Activated CD4-positive, alpha-beta T cell treated with anti-CD3 and anti-CD28 coated beads, Interleukin-2, amount 10 ng/mL, durations not matched to agents 24 days and 14 days (primary cell): ENCODE data around the gene NRDC. TPM values are rescaled to one million over a fixed set of nuclear protein-coding genes. Genes with fewer than 3 reads are reported as not detected.
"Not testable (repeated sequence)": the region's sequence is repeated elsewhere in the genome, so short reads cannot be mapped to it uniquely, and the experiment has no call there.

Source experiments
- DNase-seq: peaks from one replicate; pipeline ENCODE4 v3.0.0; 2022
- H3K27ac Mint-ChIP-seq: one replicate; pipeline ENCODE4 v1.8.0; 2022; ENCODE audit warnings: mild to moderate bottlenecking, mixed read lengths
- H3K27me3 Mint-ChIP-seq: one replicate; pipeline ENCODE4 v1.8.0; 2022; ENCODE audit warnings: mixed read lengths
- H3K36me3 Mint-ChIP-seq: one replicate; pipeline ENCODE4 v1.8.0; 2022; ENCODE audit warnings: low read depth, mild to moderate bottlenecking, mixed read lengths
- H3K4me1 Mint-ChIP-seq: one replicate; pipeline ENCODE4 v1.8.0; 2021; ENCODE audit warnings: mixed read lengths
- H3K4me3 Mint-ChIP-seq: one replicate; pipeline ENCODE4 v1.8.0; 2022; ENCODE audit warnings: mild to moderate bottlenecking, moderate library complexity, mixed read lengths
- H3K9me3 Mint-ChIP-seq: one replicate; pipeline ENCODE4 v1.8.0; 2021; ENCODE audit warnings: mixed read lengths
- intact Hi-C: fragments of 100-400 bp; cut with micrococcal nuclease; formaldehyde crosslinking; loops from one replicate; pipeline ENCODE4 v1.15.1; 2023
- total RNA-seq: library from RNA; stranded (reverse); gene quantifications from 2 replicates; pipeline ENCODE4 v1.2.3, GENCODE V29; 2022

NRDC gene
- total RNA-seq, 1 donor from 2014 or later = 170 TPM

DNA sequence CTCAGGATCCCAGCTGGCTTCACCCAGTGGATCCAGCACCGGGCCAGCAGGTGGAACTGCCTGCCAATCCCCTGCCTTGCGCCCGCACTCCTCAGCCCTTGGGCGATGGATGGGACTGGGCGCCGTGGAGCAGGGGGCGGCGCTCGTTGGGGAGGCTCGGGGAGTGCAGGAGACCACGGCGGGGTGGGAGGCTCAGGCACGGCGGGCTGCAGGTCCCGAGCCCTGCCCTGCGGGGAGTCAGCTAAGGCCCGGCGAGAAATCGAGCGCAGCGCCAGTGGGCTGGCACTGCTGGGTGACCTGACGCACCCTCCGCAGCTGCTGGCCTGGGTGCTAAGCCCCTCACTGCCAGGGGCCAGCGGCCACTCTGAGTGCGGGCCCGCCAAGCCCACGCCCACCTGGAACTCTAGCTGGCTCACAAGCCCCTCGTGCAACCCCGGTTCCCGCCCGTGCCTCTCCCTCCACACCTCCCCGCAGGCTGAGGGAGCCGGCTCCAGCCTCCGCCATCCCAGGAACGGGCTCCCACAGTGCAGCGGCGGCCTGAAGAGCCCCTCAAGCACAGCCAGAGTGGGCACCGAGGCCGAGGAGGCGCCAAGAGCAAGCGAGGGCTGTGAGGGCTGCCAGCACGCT is 31.1 kb downstream of the NRDC start:
- Mint-ChIP-seq H3K36me3 (peaks cover 16% of the 10 kb centered on the region), H3K4me3 (no peak overlapping the region), H3K4me1 (peaks cover 25% of the 10 kb centered on the region), H3K27ac (no peak overlapping the region), H3K27me3 (no peaks in the 10 kb centered on the region), H3K9me3 (peaks cover 4% of the 10 kb centered on the region)
- no peak for DNase-seq
- intact Hi-C loops = no loop called here

DNA sequence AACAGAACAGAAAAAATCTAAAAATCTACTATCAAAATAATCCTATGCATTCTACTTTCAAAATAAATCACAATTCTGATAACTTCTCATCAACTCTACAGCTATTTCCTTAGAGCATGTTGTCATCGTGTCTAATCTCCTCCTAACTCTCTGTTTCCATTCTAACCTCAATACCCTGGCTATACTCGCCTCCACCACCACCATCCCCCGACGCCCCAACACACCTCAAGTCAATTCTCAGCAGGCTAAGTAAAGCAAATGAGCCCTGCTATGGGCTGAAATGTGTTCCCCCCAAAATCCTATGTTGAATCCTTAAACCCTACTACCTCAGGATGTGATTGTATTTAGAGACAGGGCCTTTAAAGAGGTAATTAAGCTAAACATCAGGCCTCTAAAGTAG is 34.6 kb downstream of the NRDC start:
- peaks cover 27% of the 10 kb centered on the region for H3K36me3 Mint-ChIP-seq
- intact Hi-C loops = loop anchor here (5.0 kb wide), 1 partner anchor 33 kb away; the partner anchor contains the start of gene NRDC
- peak overlapping the region; percentile 3 for H3K27ac Mint-ChIP-seq
- DNase-seq = no peak
- H3K27me3 Mint-ChIP-seq = no peaks in the 10 kb centered on the region
- peaks cover 4% of the 10 kb centered on the region for H3K9me3 Mint-ChIP-seq
- no peak overlapping the region for H3K4me3 Mint-ChIP-seq
- peaks cover 26% of the 10 kb centered on the region for H3K4me1 Mint-ChIP-seq

DNA sequence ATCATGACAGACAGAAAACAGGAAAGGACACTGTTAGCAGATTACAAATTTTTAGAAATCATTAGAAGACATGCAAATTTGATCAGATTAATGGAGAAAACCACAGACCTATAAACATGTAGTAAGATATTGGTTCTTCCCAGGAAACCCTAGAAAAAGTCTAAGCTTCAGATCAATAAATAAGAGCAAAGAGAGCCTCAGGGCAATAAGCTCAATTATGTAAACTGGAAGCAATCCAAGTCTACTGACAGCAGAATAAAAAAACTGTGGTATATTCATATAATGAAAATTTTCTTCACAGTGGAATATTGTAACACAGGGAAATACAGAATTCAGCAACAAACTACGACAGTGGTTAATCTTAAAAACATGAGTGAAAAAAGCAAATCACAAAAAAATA is 36.3 kb downstream of the NRDC start:
- intact Hi-C loops = loop anchor here (5.0 kb wide), 1 partner anchor 35 kb away; the partner anchor contains the start of gene NRDC
- Mint-ChIP-seq H3K36me3 (peaks cover 36% of the 10 kb centered on the region), H3K27ac (no peak overlapping the region)

DNA sequence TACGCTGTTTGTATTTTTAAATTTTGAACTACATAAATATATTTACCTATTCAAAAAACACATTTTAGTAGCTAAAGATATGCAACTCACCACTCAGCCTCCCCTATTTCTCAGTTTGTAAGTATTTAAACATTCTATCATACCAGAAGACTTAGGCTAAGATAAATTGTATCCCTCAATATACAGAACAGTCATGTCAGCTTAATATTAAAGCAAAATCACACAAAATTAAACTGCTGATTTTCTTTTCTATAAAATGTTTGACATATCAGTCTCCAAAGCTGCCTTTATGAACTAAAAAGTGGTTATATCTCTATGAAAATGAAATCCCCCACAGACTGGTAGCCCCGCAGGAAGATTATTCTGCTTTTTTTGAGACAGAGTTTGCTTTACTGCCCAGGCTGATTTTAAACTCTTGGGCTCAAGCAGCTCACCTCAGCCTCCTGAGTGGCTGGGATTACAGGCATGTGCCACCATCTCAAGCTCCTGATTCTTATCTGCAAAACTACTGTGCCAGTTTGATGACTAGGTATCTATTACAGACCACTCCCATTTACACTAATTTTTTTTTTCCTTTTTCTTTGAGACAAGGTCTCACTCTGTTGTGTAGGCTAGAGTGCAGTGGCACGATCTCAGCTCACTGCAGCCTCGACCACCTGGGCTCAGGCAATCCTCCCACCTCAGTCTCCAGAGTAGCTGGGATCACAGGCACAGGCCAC is 37.6 kb downstream of the NRDC start:
- DNase-seq = no peak
- Mint-ChIP-seq H3K27ac (no peak overlapping the region), H3K36me3 (peaks cover 32% of the 10 kb centered on the region), H3K4me3 (no peak overlapping the region), H3K4me1 (peaks cover 29% of the 10 kb centered on the region), H3K27me3 (no peaks in the 10 kb centered on the region), H3K9me3 (no peaks in the 10 kb centered on the region)
- intact Hi-C loops = loop anchor here (5.0 kb wide), 1 partner anchor 36 kb away; the partner anchor contains the start of gene NRDC

More for the DNA sequence above, 36.3 kb downstream of the NRDC start:
- no peak for DNase-seq
- H3K9me3 Mint-ChIP-seq = peaks cover 4% of the 10 kb centered on the region
- no peak overlapping the region for H3K4me3 Mint-ChIP-seq
- H3K4me1 Mint-ChIP-seq = peaks cover 29% of the 10 kb centered on the region
- H3K27me3 Mint-ChIP-seq = no peaks in the 10 kb centered on the region

DNA sequence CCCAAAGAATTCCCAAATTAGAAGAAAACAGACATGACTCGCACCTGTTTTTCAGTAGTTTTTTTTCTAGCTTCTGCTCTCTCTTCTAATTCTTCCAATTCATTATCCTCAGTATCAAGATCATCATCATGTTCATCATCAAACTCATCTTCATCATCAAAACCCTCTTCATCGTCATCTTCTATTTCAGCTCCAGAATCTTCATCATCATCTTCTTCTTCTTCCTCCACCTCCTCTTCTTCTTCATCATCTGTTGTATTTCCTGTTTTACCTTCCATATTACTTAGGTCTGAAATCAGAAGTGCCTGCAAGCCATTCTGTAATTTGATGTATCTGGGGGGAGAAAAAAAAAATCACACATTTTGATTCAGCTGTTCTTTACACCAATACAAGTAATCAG is 38.3 kb downstream of the NRDC start:
- Mint-ChIP-seq H3K27ac (no peak overlapping the region), H3K4me1 (peaks cover 27% of the 10 kb centered on the region), H3K4me3 (no peak overlapping the region), H3K36me3 (peaks cover 30% of the 10 kb centered on the region), H3K9me3 (no peaks in the 10 kb centered on the region), H3K27me3 (no peaks in the 10 kb centered on the region)
- intact Hi-C loops = loop anchor here (5.0 kb wide), 1 partner anchor 37 kb away; the partner anchor contains the start of gene NRDC
- no peak for DNase-seq

DNA sequence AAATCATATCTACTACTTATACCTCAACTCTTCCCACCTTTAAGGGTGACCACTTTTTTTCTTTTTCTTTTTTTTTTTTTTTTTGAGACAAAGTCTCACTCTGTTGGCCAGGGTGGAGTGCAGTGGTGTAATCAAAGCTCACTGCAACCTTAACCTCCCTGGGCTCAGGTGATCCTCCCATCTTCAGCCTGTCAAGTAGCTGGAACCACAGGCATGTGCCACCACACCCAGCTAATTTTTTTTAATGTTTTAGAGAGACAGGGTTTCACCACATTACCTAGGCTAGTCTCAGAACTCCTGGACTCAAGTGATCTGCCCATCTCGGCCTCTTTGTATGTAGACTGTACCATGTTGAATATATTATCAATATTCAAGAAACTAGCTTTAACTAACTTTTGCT is 39.4 kb downstream of the NRDC start:
- Mint-ChIP-seq H3K36me3 (peaks cover 32% of the 10 kb centered on the region), H3K27me3 (no peaks in the 10 kb centered on the region), H3K27ac (no peak overlapping the region), H3K4me3 (no peak overlapping the region), H3K9me3 (no peaks in the 10 kb centered on the region), H3K4me1 (peaks cover 21% of the 10 kb centered on the region)
- intact Hi-C loops = no loop called here
- DNase-seq = no peak

DNA sequence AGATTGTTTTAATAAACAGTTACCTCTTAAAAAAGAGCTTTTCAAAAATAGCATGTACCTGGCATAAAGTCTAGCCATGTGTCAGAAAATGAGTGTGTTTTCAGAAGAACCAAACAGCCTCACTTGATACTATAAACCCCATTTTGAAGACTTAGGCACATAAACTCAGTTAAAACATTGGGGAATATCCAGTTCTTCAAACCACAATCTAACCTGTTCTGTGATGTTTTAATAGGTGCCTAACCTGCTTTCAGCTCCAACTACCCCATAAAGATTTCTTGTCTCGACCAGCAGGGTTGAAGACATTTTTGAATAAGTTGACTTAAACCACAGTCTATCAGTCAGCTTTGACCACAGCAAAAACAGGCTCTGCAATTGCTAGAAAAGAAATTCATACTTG is 41.3 kb downstream of the NRDC start:
- no peak overlapping the region for H3K27ac Mint-ChIP-seq
- DNase-seq = no peak
- peaks cover 36% of the 10 kb centered on the region for H3K36me3 Mint-ChIP-seq
- H3K27me3 Mint-ChIP-seq = no peaks in the 10 kb centered on the region
- H3K9me3 Mint-ChIP-seq = no peaks in the 10 kb centered on the region
- H3K4me3 Mint-ChIP-seq = no peak overlapping the region
- intact Hi-C loops = no loop called here
- peaks cover 12% of the 10 kb centered on the region for H3K4me1 Mint-ChIP-seq

DNA sequence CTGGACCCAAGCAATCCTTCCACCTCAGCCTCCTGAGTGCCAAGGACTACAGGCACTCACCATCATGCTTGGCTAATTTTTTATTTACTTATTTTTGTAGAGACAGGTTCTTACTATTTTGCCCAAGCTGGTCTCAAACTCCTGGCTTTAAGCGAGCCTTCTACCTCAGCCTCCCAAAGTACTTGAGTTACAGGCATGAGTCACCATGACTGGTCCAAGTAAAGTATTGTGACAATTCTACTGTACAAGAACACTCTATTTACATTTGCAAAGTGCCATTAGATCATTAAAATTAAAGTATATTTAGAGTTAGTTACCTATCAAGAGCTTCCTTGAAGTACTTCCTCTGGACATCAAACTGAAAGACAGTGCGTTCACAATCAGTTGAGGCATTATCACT is 44.8 kb downstream of the NRDC start:
- no peaks in the 10 kb centered on the region for H3K27me3 Mint-ChIP-seq
- no peak overlapping the region for H3K27ac Mint-ChIP-seq
- H3K9me3 Mint-ChIP-seq = no peaks in the 10 kb centered on the region
- intact Hi-C loops = no loop called here
- H3K36me3 Mint-ChIP-seq = peaks cover 35% of the 10 kb centered on the region
- H3K4me1 Mint-ChIP-seq = peaks cover 4% of the 10 kb centered on the region
- no peak for DNase-seq
- no peak overlapping the region for H3K4me3 Mint-ChIP-seq

DNA sequence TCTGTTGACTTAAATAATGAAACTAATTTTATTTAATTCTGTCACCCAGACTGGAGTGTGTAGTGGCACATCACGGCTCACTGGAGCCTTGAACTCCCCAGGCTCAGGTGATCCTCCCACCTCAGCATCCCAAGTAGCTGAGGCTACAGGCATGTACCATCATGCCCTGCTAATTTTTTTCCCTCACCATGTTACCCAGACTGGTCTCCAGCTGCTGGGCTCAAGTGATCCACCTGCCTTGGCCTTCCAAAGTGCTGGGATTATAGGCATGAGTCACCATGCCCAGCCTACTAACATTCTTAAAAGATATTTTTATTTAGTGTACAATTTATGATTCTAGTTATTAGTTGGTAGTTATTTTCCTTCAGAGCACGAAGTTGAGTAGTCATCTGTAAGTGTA is 49.5 kb downstream of the NRDC start:
- H3K27me3 Mint-ChIP-seq = no peaks in the 10 kb centered on the region
- H3K36me3 Mint-ChIP-seq = peaks cover 18% of the 10 kb centered on the region

DNA sequence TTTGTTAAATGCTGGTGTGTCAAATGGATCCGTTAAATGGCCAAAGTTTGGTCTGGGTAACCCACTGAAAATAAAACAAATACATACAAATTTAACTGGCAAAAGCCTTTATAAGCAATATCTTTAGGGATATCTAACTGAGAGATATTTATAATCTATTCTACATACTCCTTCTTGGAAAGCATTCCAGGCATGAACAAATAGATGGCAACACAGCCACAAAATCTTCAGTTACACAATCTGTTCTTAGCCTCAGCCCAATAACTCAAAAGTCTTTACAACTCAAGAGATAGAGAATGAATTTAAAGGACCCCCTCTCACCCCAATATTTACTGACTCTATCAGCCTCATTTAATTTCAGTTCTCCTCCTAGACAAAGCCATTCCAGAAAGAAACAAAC is 58.7 kb downstream of the NRDC start:
- Mint-ChIP-seq H3K4me1 (peaks cover 4% of the 10 kb centered on the region), H3K27me3 (no peaks in the 10 kb centered on the region), H3K9me3 (no peaks in the 10 kb centered on the region), H3K36me3 (peaks cover 32% of the 10 kb centered on the region), H3K4me3 (no peak overlapping the region), H3K27ac (no peak overlapping the region)
- intact Hi-C loops = no loop called here
- DNase-seq = no peak

More for the DNA sequence above, 49.5 kb downstream of the NRDC start:
- H3K27ac Mint-ChIP-seq = no peak overlapping the region
- intact Hi-C loops = no loop called here
- peaks cover 1% of the 10 kb centered on the region for H3K4me1 Mint-ChIP-seq
- no peak overlapping the region for H3K4me3 Mint-ChIP-seq
- H3K9me3 Mint-ChIP-seq = no peaks in the 10 kb centered on the region
- DNase-seq = no peak

DNA sequence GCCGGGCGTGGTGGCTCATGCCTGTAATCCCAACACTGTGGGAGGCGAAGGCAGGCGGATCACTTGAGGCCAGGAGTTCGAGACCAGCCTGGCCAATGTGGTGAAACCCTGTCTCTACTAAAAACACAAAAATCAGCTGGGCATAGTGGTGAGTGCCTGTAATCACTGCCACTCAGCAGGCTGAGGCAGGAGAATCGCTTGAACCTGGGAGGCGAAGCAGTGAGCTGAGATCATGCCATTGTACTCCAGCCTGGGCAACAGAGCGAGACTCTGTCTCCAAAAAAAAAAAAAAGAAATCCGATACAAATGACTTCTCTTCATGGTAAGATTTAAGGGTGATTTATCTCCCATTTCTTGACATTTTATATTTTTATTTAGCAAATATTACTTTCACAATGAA is 59.5 kb downstream of the NRDC start:
- intact Hi-C loops, H3K4me1 Mint-ChIP-seq, H3K27ac Mint-ChIP-seq, DNase-seq, H3K4me3 Mint-ChIP-seq, H3K9me3 Mint-ChIP-seq, H3K27me3 Mint-ChIP-seq: not testable (repeated sequence)
- H3K36me3 Mint-ChIP-seq = peaks cover 37% of the 10 kb centered on the region

DNA sequence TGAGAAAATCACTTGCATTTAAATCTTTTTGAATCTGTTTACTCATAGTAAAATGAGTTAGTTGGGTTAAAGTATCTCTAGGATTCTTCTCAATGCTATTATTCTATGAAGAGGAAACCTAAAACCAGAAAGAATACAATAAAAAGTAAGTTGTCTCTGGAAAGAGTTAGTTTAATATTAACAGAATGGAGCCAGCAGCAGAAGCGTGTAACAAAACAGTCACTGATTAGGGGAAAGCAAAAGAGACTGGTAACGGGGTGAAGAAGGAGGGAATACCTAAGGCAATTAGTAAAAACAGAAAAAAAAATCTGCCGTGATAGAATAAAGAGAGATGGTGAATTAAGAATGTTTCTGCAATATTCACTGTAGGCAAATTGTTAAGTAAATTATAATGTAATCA is 60.0 kb downstream of the NRDC start:
- Mint-ChIP-seq H3K4me1 (peaks cover 4% of the 10 kb centered on the region), H3K9me3 (no peaks in the 10 kb centered on the region), H3K4me3 (no peak overlapping the region), H3K27me3 (no peaks in the 10 kb centered on the region), H3K27ac (no peak overlapping the region), H3K36me3 (peaks cover 42% of the 10 kb centered on the region)
- intact Hi-C loops = no loop called here
- no peak for DNase-seq

DNA sequence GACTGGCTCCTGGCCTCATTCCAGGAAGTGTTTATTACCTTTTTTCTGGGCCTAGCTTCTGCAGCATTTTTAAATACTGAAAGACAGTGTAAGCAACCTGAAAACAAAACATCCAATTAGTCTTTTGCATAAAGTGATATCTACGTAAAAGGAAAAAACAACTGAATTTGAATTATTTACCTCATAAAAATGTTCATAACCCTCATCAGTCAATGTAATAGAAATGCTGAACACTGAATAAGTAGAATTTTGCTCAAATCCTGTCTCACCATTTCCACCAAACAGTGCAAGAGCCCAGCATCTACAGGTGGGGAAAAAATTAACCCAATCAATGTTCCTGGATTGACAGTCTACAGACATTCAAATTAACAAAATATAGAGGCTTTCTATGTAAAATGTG is 64.0 kb downstream of the NRDC start:
- no peak for DNase-seq
- Mint-ChIP-seq H3K36me3 (peaks cover 40% of the 10 kb centered on the region), H3K9me3 (no peaks in the 10 kb centered on the region), H3K27me3 (no peaks in the 10 kb centered on the region), H3K27ac (no peak overlapping the region), H3K4me3 (no peak overlapping the region), H3K4me1 (peaks cover 2% of the 10 kb centered on the region)
- intact Hi-C loops = no loop called here

DNA sequence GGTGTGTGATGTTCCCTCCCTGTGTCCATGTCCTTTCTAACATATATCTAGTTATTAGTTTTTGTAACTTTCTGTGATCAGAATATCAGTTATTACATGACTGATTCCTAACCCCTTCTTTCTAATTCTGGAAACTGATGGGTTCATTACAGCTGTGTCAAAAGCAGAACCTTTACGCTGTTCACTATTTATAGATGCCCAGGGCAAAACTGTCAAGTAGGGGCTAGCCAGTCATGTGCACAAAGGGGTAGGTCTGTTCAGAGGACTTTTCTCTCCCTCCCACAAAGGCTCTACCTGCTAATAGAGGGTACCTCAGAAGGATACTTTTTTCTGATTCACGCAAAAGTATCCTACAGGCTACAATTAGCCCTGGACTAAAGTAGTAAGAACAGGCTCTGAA is 79.2 kb downstream of the NRDC start:
- Mint-ChIP-seq H3K27me3 (no peaks in the 10 kb centered on the region), H3K4me3 (no peak overlapping the region), H3K4me1 (no peaks in the 10 kb centered on the region), H3K9me3 (no peaks in the 10 kb centered on the region), H3K36me3 (peaks cover 43% of the 10 kb centered on the region), H3K27ac (no peak overlapping the region)
- DNase-seq = no peak
- intact Hi-C loops = no loop called here
